ENCODE results near the gene TOGARAM1.

- TF ChIP-seq NR3C1 (CRISPR knock-in tag; conservative IDR thresholded peaks at IDR 0.05; ENCODE audit: low read depth) (no peak), ZNF263 (CRISPR knock-in tag; IDR thresholded peaks at IDR 0.05; ENCODE audit: low read depth) (no peak), CTCF (IDR thresholded peaks at IDR 0.05) (no peak), GABPB1 (CRISPR knock-in tag; IDR thresholded peaks at IDR 0.05) (no peak), TEAD4 (CRISPR knock-in tag; IDR thresholded peaks at IDR 0.05) (no peak)
Observed at GRCh38 chr14:45048385-45048784, 86.4 kb downstream of the TOGARAM1 start.

Data from WTC11 (cell line).